CD4-positive, alpha-beta T cell (primary cell): ENCODE data around the gene PDIK1L. TPM values are rescaled to one million over a fixed set of nuclear protein-coding genes. Genes with fewer than 3 reads are reported as not detected.

ENCODE experiments used
- ATAC-seq: fragments of 200-7000 bp; cut with Tn5 transposase; one replicate; pipeline ENCODE4 v1.10.0; 2022; ENCODE audit warnings: mild to moderate bottlenecking; ENCODE audit not compliant: poor library complexity
- CTCF ChIA-PET: fragments of 350-600 bp; sonication (Branson Sonifier 250); formaldehyde crosslinking; loops from one replicate; lab custom pipeline; 2021; ENCODE audit warnings: antibody characterized with exemption, inconsistent platforms; lab: Charles Lee
- POLR2A ChIA-PET: fragments of 350-600 bp; sonication (Branson Sonifier 250); formaldehyde crosslinking; loops from one replicate; lab custom pipeline; 2021; ENCODE audit warnings: antibody characterized with exemption, inconsistent platforms; lab: Charles Lee
- DNase-seq, 14 experiments: peaks; one replicate each; pipeline ENCODE4 v3.0.0-alpha.2; 2013 to 2020; ENCODE audit warnings: mixed read lengths in 2 of 14
- H3K27ac ChIP-seq, 2 donors: one replicate each; pipeline versions ENCODE4 v1.5.1 to v1.7.0; 2013; ENCODE audit warnings: low read length in 2 of 2, low read depth in 1 of 2, mild to moderate bottlenecking in 1 of 2
- H3K27me3 ChIP-seq, 2 experiments: 1 replicate in 1 of 2; 2 replicates in 1 of 2; pipeline versions ENCODE4 v1.6.1 to v1.7.0; 2013; ENCODE audit warnings: low read length in 2 of 2, control low read depth in 1 of 2, mild to moderate bottlenecking in 1 of 2, moderate library complexity in 1 of 2; ENCODE audit not compliant: insufficient read depth in 2 of 2, control insufficient read depth in 1 of 2
- H3K36me3 ChIP-seq: one replicate; pipeline ENCODE4 v1.6.1; 2013; ENCODE audit warnings: low read length, control low read depth; ENCODE audit not compliant: insufficient read depth
- H3K4me1 ChIP-seq: one replicate; pipeline ENCODE4 v1.6.1; 2013; ENCODE audit warnings: low read length, control low read depth; ENCODE audit not compliant: insufficient read depth
- H3K4me3 ChIP-seq: one replicate; pipeline ENCODE4 v1.5.1; 2013; ENCODE audit warnings: mild to moderate bottlenecking, low read length, moderate library complexity
- H3K9me3 ChIP-seq, 2 experiments: 1 replicate in 1 of 2; 2 replicates in 1 of 2; pipeline versions ENCODE4 v1.6.1 to v1.7.0; 2013; ENCODE audit warnings: low read length in 2 of 2, mild to moderate bottlenecking in 2 of 2, control low read depth in 1 of 2, moderate library complexity in 1 of 2; ENCODE audit not compliant: control insufficient read depth in 1 of 2, insufficient read depth in 1 of 2
- H3K27ac Mint-ChIP-seq: one replicate; pipeline ENCODE4 v1.8.0; 2020; ENCODE audit warnings: mixed read lengths
- H3K27me3 Mint-ChIP-seq: one replicate; pipeline ENCODE4 v1.8.0; 2021; ENCODE audit warnings: mixed read lengths
- H3K36me3 Mint-ChIP-seq: one replicate; pipeline ENCODE4 v1.8.0; 2021; ENCODE audit warnings: low read depth, mixed read lengths
- H3K4me1 Mint-ChIP-seq: one replicate; pipeline ENCODE4 v1.8.0; 2021; ENCODE audit warnings: low read depth, mixed read lengths
- H3K4me3 Mint-ChIP-seq: one replicate; pipeline ENCODE4 v1.8.0; 2020; ENCODE audit warnings: mild to moderate bottlenecking, mixed read lengths
- H3K9me3 Mint-ChIP-seq: one replicate; pipeline ENCODE4 v1.8.0; 2020; ENCODE audit warnings: mixed read lengths
- intact Hi-C, 2 experiments: fragments of 100-400 bp; cut with DNase I in 1 of 2; cut with micrococcal nuclease in 1 of 2; formaldehyde crosslinking; loops; one replicate each; pipeline versions ENCODE4 v1.15.1 to v1.9.0; 2023 to 2025; cut with DNase I, micrococcal nuclease
- total RNA-seq, 174 experiments: library from RNA in 2 of 174; stranded (reverse) in 2 of 174; gene quantifications; one replicate each; pipeline ENCODE4 v1.2.3 and lab custom pipeline; 2021 to 2026
- TF ChIP-seq, protein P1 (sequence below): fragments of 200-600 bp; IDR thresholded peaks from one replicate; pipeline ENCODE4 v1.8.0; 2022; ENCODE audit warnings: antibody characterized with exemption, mild to moderate bottlenecking

The PDIK1L gene
- total RNA-seq, 2 experiments from 2014 or later: 9.5 to 9.9 TPM

DNA sequence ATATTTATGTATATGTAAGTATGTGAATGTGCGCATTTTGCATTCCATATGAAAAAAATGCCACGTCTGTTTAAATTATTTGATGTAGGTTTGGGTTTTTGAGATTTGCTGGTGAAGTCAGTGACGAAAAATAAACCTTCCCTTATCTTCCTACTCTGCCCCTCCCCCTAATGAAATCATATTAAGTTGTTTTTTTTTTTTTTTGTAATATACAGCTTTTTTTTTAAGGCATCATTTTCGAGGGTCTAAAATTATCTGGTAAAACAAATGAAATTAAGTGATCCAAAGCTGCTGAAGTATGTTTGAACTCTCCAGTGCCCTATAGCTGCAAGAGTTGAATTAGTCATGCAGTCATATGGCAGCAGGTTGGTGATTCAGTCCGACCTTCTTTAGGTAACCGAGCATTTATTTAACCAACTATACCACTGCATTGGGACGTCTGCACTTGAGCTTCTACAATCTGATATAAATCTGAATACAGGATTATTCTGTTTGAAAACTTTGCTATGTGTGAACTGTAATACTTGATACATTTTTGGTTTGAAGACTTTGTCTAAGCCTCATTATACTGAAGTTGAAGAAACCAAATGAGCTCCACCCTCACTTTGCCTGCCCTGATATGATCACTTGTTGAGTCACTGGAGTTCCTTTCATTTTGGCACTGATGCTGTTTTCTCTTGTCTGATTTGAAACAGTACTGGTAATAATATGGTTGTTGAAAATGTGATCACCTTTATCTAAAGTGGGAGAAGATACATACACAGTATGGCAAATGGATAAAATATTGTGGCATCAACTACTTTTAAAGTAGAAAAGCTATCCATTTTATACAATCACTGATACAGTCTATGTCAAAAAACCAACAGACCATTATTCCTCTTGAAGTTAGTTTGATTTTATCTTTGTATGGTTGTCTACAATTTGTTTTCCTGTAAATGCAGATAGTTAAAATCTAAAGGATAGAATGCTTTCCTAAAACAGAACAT is 11.7 kb downstream of the PDIK1L start:
- no peaks in the 10 kb centered on the region for H3K9me3 Mint-ChIP-seq
- intact Hi-C loops: no loop called here
- Histone ChIP-seq H3K4me1 (peaks cover 17% of the 10 kb centered on the region), H3K27ac (no peak overlapping the region), H3K36me3 (peaks cover 17% of the 10 kb centered on the region), H3K4me3 (no peak overlapping the region), H3K27me3 (no peaks in the 10 kb centered on the region), H3K9me3 (no peaks in the 10 kb centered on the region)
- H3K4me3 Mint-ChIP-seq: no peak overlapping the region
- peaks cover 58% of the 10 kb centered on the region for H3K4me1 Mint-ChIP-seq
- ChIA-PET CTCF (interaction anchor here (0.6 to 3.2 kb wide), 9 partner anchors 18 to 1546 kb away, joined by 3 to 25 read pairs (median 5); partner anchors contain the start of genes CEP85 and ZNF593), POLR2A (interaction anchor here (0.7 to 4.0 kb wide), 5 partner anchors 10 to 248 kb away, joined by 3 to 24 read pairs (median 5); partner anchors contain the start of genes CD52 and PDIK1L)
- TF ChIP-seq, protein P1, sequence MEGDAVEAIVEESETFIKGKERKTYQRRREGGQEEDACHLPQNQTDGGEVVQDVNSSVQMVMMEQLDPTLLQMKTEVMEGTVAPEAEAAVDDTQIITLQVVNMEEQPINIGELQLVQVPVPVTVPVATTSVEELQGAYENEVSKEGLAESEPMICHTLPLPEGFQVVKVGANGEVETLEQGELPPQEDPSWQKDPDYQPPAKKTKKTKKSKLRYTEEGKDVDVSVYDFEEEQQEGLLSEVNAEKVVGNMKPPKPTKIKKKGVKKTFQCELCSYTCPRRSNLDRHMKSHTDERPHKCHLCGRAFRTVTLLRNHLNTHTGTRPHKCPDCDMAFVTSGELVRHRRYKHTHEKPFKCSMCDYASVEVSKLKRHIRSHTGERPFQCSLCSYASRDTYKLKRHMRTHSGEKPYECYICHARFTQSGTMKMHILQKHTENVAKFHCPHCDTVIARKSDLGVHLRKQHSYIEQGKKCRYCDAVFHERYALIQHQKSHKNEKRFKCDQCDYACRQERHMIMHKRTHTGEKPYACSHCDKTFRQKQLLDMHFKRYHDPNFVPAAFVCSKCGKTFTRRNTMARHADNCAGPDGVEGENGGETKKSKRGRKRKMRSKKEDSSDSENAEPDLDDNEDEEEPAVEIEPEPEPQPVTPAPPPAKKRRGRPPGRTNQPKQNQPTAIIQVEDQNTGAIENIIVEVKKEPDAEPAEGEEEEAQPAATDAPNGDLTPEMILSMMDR: no peak
- H3K27me3 Mint-ChIP-seq: no peaks in the 10 kb centered on the region
- DNase-seq (peak in 4 of 14 experiments; percentile 20 to 49 (median 44)), ATAC-seq (no peak)
- peaks cover 64% of the 10 kb centered on the region for H3K36me3 Mint-ChIP-seq
- peak overlapping the region; percentile 55 for H3K27ac Mint-ChIP-seq

DNA sequence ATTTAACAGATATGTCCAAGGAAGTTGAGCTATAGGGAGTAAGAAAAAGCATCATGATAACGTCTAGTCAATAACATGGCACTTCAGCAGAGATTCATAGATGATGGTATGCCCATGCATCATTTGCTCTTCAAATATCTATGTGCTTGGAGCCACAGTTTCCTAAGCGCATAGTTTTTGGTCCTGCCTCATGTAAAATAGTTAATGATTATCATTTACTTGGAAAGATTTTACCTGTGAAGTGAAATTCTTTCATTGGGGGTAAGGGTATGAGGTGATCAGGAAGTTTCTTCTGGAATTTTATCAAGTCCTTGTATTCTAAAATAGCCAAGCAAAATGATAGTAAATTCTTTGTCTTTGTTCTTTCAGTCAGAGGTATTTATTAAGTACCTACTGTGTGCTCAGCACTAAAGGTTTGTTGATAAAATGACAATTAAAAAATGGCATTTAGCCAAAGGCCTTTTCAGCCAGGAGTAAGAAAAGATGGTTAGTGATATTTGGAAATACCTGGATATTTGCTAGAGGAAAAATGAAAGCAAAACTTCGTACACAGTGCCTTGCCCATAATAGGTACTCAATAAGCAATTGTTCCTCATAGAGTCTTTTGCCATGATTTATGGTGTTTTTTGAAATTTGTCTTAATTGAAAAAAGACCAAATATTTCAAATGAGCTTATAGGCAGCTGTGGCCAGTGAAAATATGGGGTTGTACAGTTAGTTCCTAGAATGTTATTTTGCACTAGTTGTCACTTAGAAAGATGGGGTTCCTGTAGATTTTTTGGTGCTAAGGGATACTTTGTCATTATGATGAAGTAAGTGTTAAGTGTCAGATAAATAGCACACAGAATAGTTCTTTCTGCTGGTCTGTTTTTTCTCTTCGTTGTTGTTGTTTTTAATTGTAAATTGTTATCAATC is 13.1 kb downstream of the PDIK1L start:
- TF ChIP-seq, protein P1: no peak
- peaks cover 17% of the 10 kb centered on the region for H3K4me1 ChIP-seq
- no peak overlapping the region for H3K27ac ChIP-seq

More for the DNA sequence above, 13.1 kb downstream of the PDIK1L start:
- no peak overlapping the region for H3K4me3 ChIP-seq
- peaks cover 50% of the 10 kb centered on the region for H3K36me3 Mint-ChIP-seq
- intact Hi-C loops: loop anchor here in 1 of 2 experiments (1.0 kb wide), 1 partner anchor 12 kb away; no protein-coding TSS in a partner anchor
- H3K9me3 ChIP-seq: no peaks in the 10 kb centered on the region
- no peaks in the 10 kb centered on the region for H3K9me3 Mint-ChIP-seq
- peaks cover 8% of the 10 kb centered on the region for H3K36me3 ChIP-seq
- no peak for ATAC-seq
- peaks cover 59% of the 10 kb centered on the region for H3K4me1 Mint-ChIP-seq
- no peaks in the 10 kb centered on the region for H3K27me3 Mint-ChIP-seq
- H3K4me3 Mint-ChIP-seq: peak overlapping the region; percentile 45
- POLR2A ChIA-PET: interaction anchor here (0.8 to 4.0 kb wide), 4 partner anchors 11 to 193 kb away, joined by 3 to 67 read pairs (median 16); partner anchors contain the start of genes CD52 and PDIK1L
- peak overlapping the region; percentile 86 for H3K27ac Mint-ChIP-seq
- CTCF ChIA-PET: interaction anchor here (0.6 to 7.7 kb wide), 8 partner anchors 15 to 1317 kb away, joined by 3 to 41 read pairs (median 5); partner anchors contain the start of genes CEP85 and ZNF593
- DNase-seq: no peak
- H3K27me3 ChIP-seq: no peaks in the 10 kb centered on the region
